ENCODE results near the gene NEUROD2. TPM values are rescaled to one million over a fixed set of nuclear protein-coding genes. Genes with fewer than 3 reads are reported as not detected.
A peak's percentile ranks its signal among the peaks of the same experiment; 100 is the strongest.

The NEUROD2 gene
- polyA plus RNA-seq, 1 donor from 2014 or later = not detected

DNA sequence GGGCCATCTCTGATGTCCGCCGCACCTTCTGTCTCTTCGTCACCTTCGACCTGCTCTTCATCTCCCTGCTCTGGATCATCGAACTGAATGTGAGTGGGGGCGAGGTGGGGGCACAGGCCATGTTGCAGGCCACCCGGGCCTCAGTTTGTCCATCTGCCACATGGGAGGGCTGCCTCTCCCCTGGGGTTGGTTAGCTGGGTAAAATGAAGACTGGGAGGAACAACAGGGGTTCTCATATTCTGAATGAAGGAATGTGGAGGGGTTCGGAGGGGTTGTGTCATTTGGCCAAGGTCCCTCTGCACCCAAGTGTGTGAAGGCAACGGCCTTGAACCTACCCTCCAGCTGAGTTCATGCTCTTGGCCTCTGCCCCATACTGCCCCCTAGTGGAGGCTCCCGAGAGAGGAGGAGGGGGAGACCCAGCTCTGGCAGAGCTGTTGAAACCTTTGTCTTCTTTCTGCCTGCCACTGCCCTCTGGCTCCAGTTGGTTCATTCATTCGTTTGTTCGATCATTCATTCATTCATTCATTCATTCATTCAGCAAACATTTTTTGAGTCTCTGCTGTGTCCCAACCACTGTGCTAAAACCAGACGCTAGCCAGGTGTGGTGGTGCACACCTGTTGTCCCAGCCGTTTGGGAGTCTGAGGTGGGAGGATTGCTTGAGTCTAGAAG lies 46.1 kb upstream of the NEUROD2 start:
- Histone ChIP-seq H3F3A (ENCODE audit: insufficient read depth, low read length, poor library complexity, severe bottlenecking) (no peaks in the 10 kb centered on the region), H3K4me3 (ENCODE audit: low read length) (no peak overlapping the region), H3K9ac (ENCODE audit: low read length) (no peak overlapping the region), H3K9me2 (ENCODE audit: insufficient read depth, low read length) (no peaks in the 10 kb centered on the region), H4K20me1 (ENCODE audit: insufficient read depth) (no peaks in the 10 kb centered on the region), H3K79me2 (replicated peaks; ENCODE audit: insufficient read depth, low read length) (no peaks in the 10 kb centered on the region), H3K4me2 (ENCODE audit: low read length) (no peak overlapping the region), H3K36me3 (ENCODE audit: insufficient read depth, low read length) (no peaks in the 10 kb centered on the region), H3K27ac (ENCODE audit: low read length) (no peak overlapping the region), H2AFZ (ENCODE audit: low read depth, low read length) (no peak overlapping the region), H3K9me3 (ENCODE audit: low read length) (no peaks in the 10 kb centered on the region), H3K27me3 (ENCODE audit: insufficient read depth, low read depth, low read length) (no peaks in the 10 kb centered on the region)
- no peak for TF ChIP-seq SMC3 (conservative IDR thresholded peaks at IDR 0.05; ENCODE audit: poor library complexity)
- TF ChIP-seq, protein P1, sequence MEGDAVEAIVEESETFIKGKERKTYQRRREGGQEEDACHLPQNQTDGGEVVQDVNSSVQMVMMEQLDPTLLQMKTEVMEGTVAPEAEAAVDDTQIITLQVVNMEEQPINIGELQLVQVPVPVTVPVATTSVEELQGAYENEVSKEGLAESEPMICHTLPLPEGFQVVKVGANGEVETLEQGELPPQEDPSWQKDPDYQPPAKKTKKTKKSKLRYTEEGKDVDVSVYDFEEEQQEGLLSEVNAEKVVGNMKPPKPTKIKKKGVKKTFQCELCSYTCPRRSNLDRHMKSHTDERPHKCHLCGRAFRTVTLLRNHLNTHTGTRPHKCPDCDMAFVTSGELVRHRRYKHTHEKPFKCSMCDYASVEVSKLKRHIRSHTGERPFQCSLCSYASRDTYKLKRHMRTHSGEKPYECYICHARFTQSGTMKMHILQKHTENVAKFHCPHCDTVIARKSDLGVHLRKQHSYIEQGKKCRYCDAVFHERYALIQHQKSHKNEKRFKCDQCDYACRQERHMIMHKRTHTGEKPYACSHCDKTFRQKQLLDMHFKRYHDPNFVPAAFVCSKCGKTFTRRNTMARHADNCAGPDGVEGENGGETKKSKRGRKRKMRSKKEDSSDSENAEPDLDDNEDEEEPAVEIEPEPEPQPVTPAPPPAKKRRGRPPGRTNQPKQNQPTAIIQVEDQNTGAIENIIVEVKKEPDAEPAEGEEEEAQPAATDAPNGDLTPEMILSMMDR (IDR thresholded peaks at IDR 0.05; ENCODE audit: poor library complexity, severe bottlenecking) = peak; percentile 54

DNA sequence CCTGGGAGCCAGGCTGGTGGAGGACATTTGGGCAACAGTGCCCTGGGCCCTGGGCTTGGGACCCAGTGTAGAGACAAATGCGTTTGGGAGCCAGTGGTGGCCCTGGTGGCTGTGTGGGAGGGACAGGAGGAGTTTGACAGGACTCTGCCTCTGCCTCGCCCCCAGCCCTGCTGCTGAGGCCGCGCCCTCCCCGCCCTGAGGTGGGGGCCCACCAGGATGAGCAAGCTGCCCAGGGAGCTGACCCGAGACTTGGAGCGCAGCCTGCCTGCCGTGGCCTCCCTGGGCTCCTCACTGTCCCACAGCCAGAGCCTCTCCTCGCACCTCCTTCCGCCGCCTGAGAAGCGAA lies 45.6 kb upstream of the NEUROD2 start:
- H3K27me3 ChIP-seq (ENCODE audit: insufficient read depth, low read depth, low read length) = no peaks in the 10 kb centered on the region
- H3K4me3 ChIP-seq (ENCODE audit: low read length) = no peak overlapping the region
- TF ChIP-seq MXI1 (conservative IDR thresholded peaks at IDR 0.05; ENCODE audit: poor library complexity, severe bottlenecking) = no peak
- no peak for TF ChIP-seq POLR2AphosphoS5 (IDR thresholded peaks at IDR 0.05)
- no peak for TF ChIP-seq SMC3 (conservative IDR thresholded peaks at IDR 0.05; ENCODE audit: poor library complexity)
- no peak for TF ChIP-seq TAF1 (IDR thresholded peaks at IDR 0.05; ENCODE audit: low read depth)
- TF ChIP-seq, protein P2, sequence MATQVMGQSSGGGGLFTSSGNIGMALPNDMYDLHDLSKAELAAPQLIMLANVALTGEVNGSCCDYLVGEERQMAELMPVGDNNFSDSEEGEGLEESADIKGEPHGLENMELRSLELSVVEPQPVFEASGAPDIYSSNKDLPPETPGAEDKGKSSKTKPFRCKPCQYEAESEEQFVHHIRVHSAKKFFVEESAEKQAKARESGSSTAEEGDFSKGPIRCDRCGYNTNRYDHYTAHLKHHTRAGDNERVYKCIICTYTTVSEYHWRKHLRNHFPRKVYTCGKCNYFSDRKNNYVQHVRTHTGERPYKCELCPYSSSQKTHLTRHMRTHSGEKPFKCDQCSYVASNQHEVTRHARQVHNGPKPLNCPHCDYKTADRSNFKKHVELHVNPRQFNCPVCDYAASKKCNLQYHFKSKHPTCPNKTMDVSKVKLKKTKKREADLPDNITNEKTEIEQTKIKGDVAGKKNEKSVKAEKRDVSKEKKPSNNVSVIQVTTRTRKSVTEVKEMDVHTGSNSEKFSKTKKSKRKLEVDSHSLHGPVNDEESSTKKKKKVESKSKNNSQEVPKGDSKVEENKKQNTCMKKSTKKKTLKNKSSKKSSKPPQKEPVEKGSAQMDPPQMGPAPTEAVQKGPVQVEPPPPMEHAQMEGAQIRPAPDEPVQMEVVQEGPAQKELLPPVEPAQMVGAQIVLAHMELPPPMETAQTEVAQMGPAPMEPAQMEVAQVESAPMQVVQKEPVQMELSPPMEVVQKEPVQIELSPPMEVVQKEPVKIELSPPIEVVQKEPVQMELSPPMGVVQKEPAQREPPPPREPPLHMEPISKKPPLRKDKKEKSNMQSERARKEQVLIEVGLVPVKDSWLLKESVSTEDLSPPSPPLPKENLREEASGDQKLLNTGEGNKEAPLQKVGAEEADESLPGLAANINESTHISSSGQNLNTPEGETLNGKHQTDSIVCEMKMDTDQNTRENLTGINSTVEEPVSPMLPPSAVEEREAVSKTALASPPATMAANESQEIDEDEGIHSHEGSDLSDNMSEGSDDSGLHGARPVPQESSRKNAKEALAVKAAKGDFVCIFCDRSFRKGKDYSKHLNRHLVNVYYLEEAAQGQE (IDR thresholded peaks at IDR 0.05; ENCODE audit: borderline replicate concordance) = no peak
- TF ChIP-seq, protein P1 (IDR thresholded peaks at IDR 0.05; ENCODE audit: poor library complexity, severe bottlenecking) = no peak
- no peak for TF ChIP-seq EP300 (conservative IDR thresholded peaks at IDR 0.05; ENCODE audit: poor library complexity, severe bottlenecking)
- no peak for TF ChIP-seq EZH2 (IDR thresholded peaks at IDR 0.05; ENCODE audit: borderline replicate concordance, insufficient read depth, low read length, poor library complexity, severe bottlenecking)
- no peak for TF ChIP-seq RAD21 (conservative IDR thresholded peaks at IDR 0.05)
- H3K36me3 ChIP-seq (ENCODE audit: insufficient read depth, low read length) = no peaks in the 10 kb centered on the region
- no peaks in the 10 kb centered on the region for H3K9me3 ChIP-seq (ENCODE audit: low read length)
- H3F3A ChIP-seq (ENCODE audit: insufficient read depth, low read length, poor library complexity, severe bottlenecking) = no peaks in the 10 kb centered on the region
- H3K9ac ChIP-seq (ENCODE audit: low read length) = no peak overlapping the region
- H3K27ac ChIP-seq (ENCODE audit: low read length) = no peak overlapping the region
- H3K9me2 ChIP-seq (ENCODE audit: insufficient read depth, low read length) = no peaks in the 10 kb centered on the region
- no peaks in the 10 kb centered on the region for H3K79me2 ChIP-seq (replicated peaks; ENCODE audit: insufficient read depth, low read length)
- no peaks in the 10 kb centered on the region for H4K20me1 ChIP-seq (ENCODE audit: insufficient read depth)
- H2AFZ ChIP-seq (ENCODE audit: low read depth, low read length) = no peak overlapping the region
- H3K4me2 ChIP-seq (ENCODE audit: low read length) = no peak overlapping the region

Measured in neural cell (in vitro differentiated cells).